ENCODE data around the gene SAMD1.

SAMD1 gene

GRCh38 chr19:14116918-14117578, 26.5 kb upstream of the SAMD1 start:
- Histone ChIP-seq H4K91ac (ENCODE audit: low read depth, low read length, poor library complexity) (no peak overlapping the region), H3K4me1 (ENCODE audit: control insufficient read depth in 2 of 2, insufficient read depth in 1 of 2, low read depth in 1 of 2, low read length in 2 of 2) (peaks cover 12 to 40% of the 10 kb centered on the region in 2 donors), H3K27ac (replicated peaks; ENCODE audit: low read length) (no peak overlapping the region), H3K23ac (ENCODE audit: low read depth, low read length, poor library complexity) (peak overlapping the region; percentile 81), H3K9ac (ENCODE audit: low read depth, low read length, poor library complexity) (peak overlapping the region; percentile 93), H2BK15ac (ENCODE audit: low read length) (no peak overlapping the region), H3K4me2 (ENCODE audit: insufficient read depth, low read length, poor library complexity, severe bottlenecking) (peak overlapping the region; percentile 92), H4K8ac (ENCODE audit: low read depth, low read length) (no peak overlapping the region), H2BK12ac (ENCODE audit: low read length) (no peak overlapping the region), H3K27me3 (ENCODE audit: control insufficient read depth in 3 of 3, insufficient read depth in 3 of 3, low read depth in 1 of 3, low read length in 3 of 3) (no peaks in the 10 kb centered on the region), H2BK5ac (ENCODE audit: low read length) (peak overlapping the region; percentile 71), H3K79me1 (ENCODE audit: low read depth, low read length) (no peaks in the 10 kb centered on the region), H3K36me3 (replicated peaks in 1 of 2; ENCODE audit: control insufficient read depth in 2 of 2, insufficient read depth in 2 of 2, low read length in 2 of 2) (peaks cover 7 to 27% of the 10 kb centered on the region in 2 donors), H2AFZ (ENCODE audit: low read length) (peak overlapping the region; percentile 57), H3K18ac (ENCODE audit: low read length) (peak overlapping the region; percentile 77), H3K14ac (ENCODE audit: low read length) (no peak overlapping the region), H3K4ac (ENCODE audit: low read length) (no peak overlapping the region), H3K4me3 (ENCODE audit: low read length in 2 of 2) (peak overlapping the region; percentile 82 to 91), H3K9me3 (replicated peaks in 1 of 2; ENCODE audit: control insufficient read depth in 2 of 2, insufficient read depth in 1 of 2, low read depth in 1 of 2, low read length in 2 of 2) (no peaks in the 10 kb centered on the region), H2AK5ac (ENCODE audit: low read depth, low read length) (no peak overlapping the region), H2BK120ac (ENCODE audit: low read depth, low read length) (no peak overlapping the region)
- no peak for DNase-seq (ENCODE audit: low spot score)
- no CpG with 5 or more reads among the region's 33 CpGs for WGBS, 2 donors (ENCODE audit: extremely low coverage in 2 of 2, insufficient read length in 2 of 2, insufficient replicate concordance in 1 of 2)

- no peak overlapping the region for H3K23ac ChIP-seq (ENCODE audit: low read depth, low read length, poor library complexity)
- H3K4me1 ChIP-seq (ENCODE audit: control insufficient read depth in 2 of 2, insufficient read depth in 1 of 2, low read depth in 1 of 2, low read length in 2 of 2): peaks cover 12 to 40% of the 10 kb centered on the region in 2 donors
- H2AK5ac ChIP-seq (ENCODE audit: low read depth, low read length): no peak overlapping the region
- H3K4me3 ChIP-seq (ENCODE audit: low read length in 2 of 2): peak overlapping the region; percentile 82 to 91
- no peak overlapping the region for H3K4ac ChIP-seq (ENCODE audit: low read length)
- no peak overlapping the region for H4K8ac ChIP-seq (ENCODE audit: low read depth, low read length)
- no peak overlapping the region for H2AFZ ChIP-seq (ENCODE audit: low read length)
- H3K9me3 ChIP-seq (replicated peaks in 1 of 2; ENCODE audit: control insufficient read depth in 2 of 2, insufficient read depth in 1 of 2, low read depth in 1 of 2, low read length in 2 of 2): no peaks in the 10 kb centered on the region
- no peak overlapping the region for H2BK5ac ChIP-seq (ENCODE audit: low read length)
- H4K91ac ChIP-seq (ENCODE audit: low read depth, low read length, poor library complexity): no peak overlapping the region
- peak overlapping the region; percentile 78 for H3K9ac ChIP-seq (ENCODE audit: low read depth, low read length, poor library complexity)
- no peak overlapping the region for H3K18ac ChIP-seq (ENCODE audit: low read length)
- no peak overlapping the region for H3K14ac ChIP-seq (ENCODE audit: low read length)
- peaks cover 2% of the 10 kb centered on the region for H3K79me1 ChIP-seq (ENCODE audit: low read depth, low read length)
- WGBS, 2 donors (ENCODE audit: extremely low coverage in 2 of 2, insufficient read length in 2 of 2, insufficient replicate concordance in 1 of 2): no CpG with 5 or more reads among the region's 6 CpGs
- H2BK15ac ChIP-seq (ENCODE audit: low read length): no peak overlapping the region
- no peak overlapping the region for H3K27ac ChIP-seq (replicated peaks; ENCODE audit: low read length)
- H3K36me3 ChIP-seq (replicated peaks in 1 of 2; ENCODE audit: control insufficient read depth in 2 of 2, insufficient read depth in 2 of 2, low read length in 2 of 2): peaks cover 7 to 25% of the 10 kb centered on the region in 2 donors
- peak overlapping the region; percentile 92 for H3K4me2 ChIP-seq (ENCODE audit: insufficient read depth, low read length, poor library complexity, severe bottlenecking)
- H2BK12ac ChIP-seq (ENCODE audit: low read length): no peak overlapping the region
- DNase-seq (ENCODE audit: low spot score): no peak
- H3K27me3 ChIP-seq (ENCODE audit: control insufficient read depth in 3 of 3, insufficient read depth in 3 of 3, low read depth in 1 of 3, low read length in 3 of 3): no peaks in the 10 kb centered on the region
- no peak overlapping the region for H2BK120ac ChIP-seq (ENCODE audit: low read depth, low read length)
These were observed 26.0 kb upstream of the SAMD1 start for GRCh38 chr19:14116525-14116917.

GRCh38 chr19:14115756-14116155, 25.2 kb upstream of the SAMD1 start:
- H3K18ac ChIP-seq (ENCODE audit: low read length): no peak overlapping the region
- no CpG with 5 or more reads among the region's 5 CpGs for whole genome bisulfite sequencing, 2 donors (ENCODE audit: extremely low coverage in 2 of 2, insufficient read length in 2 of 2, insufficient replicate concordance in 1 of 2)
- no peak overlapping the region for H2AFZ ChIP-seq (ENCODE audit: low read length)

GRCh38 chr19:14114854-14115253, 24.3 kb upstream of the SAMD1 start:
- Histone ChIP-seq H2BK120ac (ENCODE audit: low read depth, low read length) (no peak overlapping the region), H3K18ac (ENCODE audit: low read length) (no peak overlapping the region), H3K4me2 (ENCODE audit: insufficient read depth, low read length, poor library complexity, severe bottlenecking) (no peak overlapping the region), H3K9me3 (replicated peaks in 1 of 2; ENCODE audit: control insufficient read depth in 2 of 2, insufficient read depth in 1 of 2, low read depth in 1 of 2, low read length in 2 of 2) (no peaks in the 10 kb centered on the region), H3K27ac (replicated peaks; ENCODE audit: low read length) (no peak overlapping the region), H2AK5ac (ENCODE audit: low read depth, low read length) (peak overlapping the region; percentile 26), H3K23ac (ENCODE audit: low read depth, low read length, poor library complexity) (no peak overlapping the region), H4K91ac (ENCODE audit: low read depth, low read length, poor library complexity) (no peak overlapping the region), H3K4me3 (ENCODE audit: low read length in 2 of 2) (no peak overlapping the region), H2BK12ac (ENCODE audit: low read length) (no peak overlapping the region), H2BK15ac (ENCODE audit: low read length) (no peak overlapping the region), H2BK5ac (ENCODE audit: low read length) (no peak overlapping the region), H3K36me3 (replicated peaks in 1 of 2; ENCODE audit: control insufficient read depth in 2 of 2, insufficient read depth in 2 of 2, low read length in 2 of 2) (peaks cover 2 to 8% of the 10 kb centered on the region in 2 donors), H3K4ac (ENCODE audit: low read length) (no peak overlapping the region), H4K8ac (ENCODE audit: low read depth, low read length) (no peak overlapping the region), H3K79me1 (ENCODE audit: low read depth, low read length) (peaks cover 2% of the 10 kb centered on the region), H2AFZ (ENCODE audit: low read length) (no peak overlapping the region), H3K14ac (ENCODE audit: low read length) (no peak overlapping the region), H3K4me1 (ENCODE audit: control insufficient read depth in 2 of 2, insufficient read depth in 1 of 2, low read depth in 1 of 2, low read length in 2 of 2) (peaks cover 12 to 40% of the 10 kb centered on the region in 2 donors), H3K9ac (ENCODE audit: low read depth, low read length, poor library complexity) (no peak overlapping the region), H3K27me3 (ENCODE audit: control insufficient read depth in 3 of 3, insufficient read depth in 3 of 3, low read depth in 1 of 3, low read length in 3 of 3) (no peaks in the 10 kb centered on the region)
- no CpG with 5 or more reads among the region's 9 CpGs for WGBS, 2 donors (ENCODE audit: extremely low coverage in 2 of 2, insufficient read length in 2 of 2, insufficient replicate concordance in 1 of 2)
- DNase-seq (ENCODE audit: low spot score): no peak

More at GRCh38 chr19:14115756-14116155, 25.2 kb upstream of the SAMD1 start:
- H3K14ac ChIP-seq (ENCODE audit: low read length): no peak overlapping the region
- no peak overlapping the region for H3K4me2 ChIP-seq (ENCODE audit: insufficient read depth, low read length, poor library complexity, severe bottlenecking)
- H2BK15ac ChIP-seq (ENCODE audit: low read length): no peak overlapping the region
- H2BK5ac ChIP-seq (ENCODE audit: low read length): no peak overlapping the region
- H3K4ac ChIP-seq (ENCODE audit: low read length): no peak overlapping the region
- H3K9me3 ChIP-seq (replicated peaks in 1 of 2; ENCODE audit: control insufficient read depth in 2 of 2, insufficient read depth in 1 of 2, low read depth in 1 of 2, low read length in 2 of 2): no peaks in the 10 kb centered on the region
- no peak overlapping the region for H2BK12ac ChIP-seq (ENCODE audit: low read length)
- no peak overlapping the region for H4K8ac ChIP-seq (ENCODE audit: low read depth, low read length)
- no peak overlapping the region for H3K27ac ChIP-seq (replicated peaks; ENCODE audit: low read length)
- no peaks in the 10 kb centered on the region for H3K27me3 ChIP-seq (ENCODE audit: control insufficient read depth in 3 of 3, insufficient read depth in 3 of 3, low read depth in 1 of 3, low read length in 3 of 3)
- DNase-seq (ENCODE audit: low spot score): no peak
- H2BK120ac ChIP-seq (ENCODE audit: low read depth, low read length): no peak overlapping the region
- peak overlapping the region in 1 of 2 donors; percentile 82 for H3K4me3 ChIP-seq (ENCODE audit: low read length in 2 of 2)
- no peak overlapping the region for H3K9ac ChIP-seq (ENCODE audit: low read depth, low read length, poor library complexity)
- peaks cover 12 to 40% of the 10 kb centered on the region in 2 donors for H3K4me1 ChIP-seq (ENCODE audit: control insufficient read depth in 2 of 2, insufficient read depth in 1 of 2, low read depth in 1 of 2, low read length in 2 of 2)
- no peak overlapping the region for H2AK5ac ChIP-seq (ENCODE audit: low read depth, low read length)
- H4K91ac ChIP-seq (ENCODE audit: low read depth, low read length, poor library complexity): no peak overlapping the region
- peaks cover 2% of the 10 kb centered on the region for H3K79me1 ChIP-seq (ENCODE audit: low read depth, low read length)
- H3K23ac ChIP-seq (ENCODE audit: low read depth, low read length, poor library complexity): no peak overlapping the region
- H3K36me3 ChIP-seq (replicated peaks in 1 of 2; ENCODE audit: control insufficient read depth in 2 of 2, insufficient read depth in 2 of 2, low read length in 2 of 2): peaks cover 4 to 17% of the 10 kb centered on the region in 2 donors
